ENCODE results near the gene ENTHD1.

Gene ENTHD1

DNA sequence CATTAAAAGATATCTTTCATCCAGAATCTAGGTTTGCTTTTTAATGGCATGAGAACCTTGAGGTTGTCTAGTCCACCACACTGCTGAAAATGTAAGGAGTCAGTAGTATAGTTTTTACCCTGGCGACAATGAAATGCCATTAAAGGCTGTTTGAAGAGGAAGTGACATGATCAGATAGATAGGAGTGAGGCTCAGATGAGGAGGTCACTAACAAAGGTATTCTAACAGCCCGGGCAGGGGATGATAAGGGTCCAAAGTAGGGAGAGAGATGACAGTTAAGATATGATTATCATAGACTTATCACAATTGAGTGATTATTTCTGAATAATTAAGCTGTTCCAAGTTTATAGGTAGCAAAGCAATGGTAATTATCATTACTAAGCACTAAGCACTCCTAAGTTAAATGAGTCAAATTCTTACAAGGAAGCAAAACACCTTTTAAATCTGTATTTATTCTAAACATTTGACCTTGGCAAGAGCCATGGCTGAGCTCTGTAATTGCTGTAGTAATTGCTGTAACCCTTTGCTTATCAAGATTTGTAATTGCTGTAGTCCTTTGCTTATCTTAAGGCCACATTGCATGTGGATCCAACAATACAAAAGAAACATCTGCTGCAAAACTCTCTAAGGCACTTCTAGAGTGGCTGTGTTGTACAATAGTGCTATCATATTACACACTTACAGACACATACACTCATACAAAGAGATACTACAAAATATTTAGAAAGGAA lies 92.6 kb downstream of the ENTHD1 start:
- DNase-seq (ENCODE audit: insufficient read length, low spot score) (no peak), FAIRE-seq (no peak)

GRCh38 chr22:39797528-39798147 lies 95.9 kb downstream of the ENTHD1 start:
- FAIRE-seq: no peak

DNA sequence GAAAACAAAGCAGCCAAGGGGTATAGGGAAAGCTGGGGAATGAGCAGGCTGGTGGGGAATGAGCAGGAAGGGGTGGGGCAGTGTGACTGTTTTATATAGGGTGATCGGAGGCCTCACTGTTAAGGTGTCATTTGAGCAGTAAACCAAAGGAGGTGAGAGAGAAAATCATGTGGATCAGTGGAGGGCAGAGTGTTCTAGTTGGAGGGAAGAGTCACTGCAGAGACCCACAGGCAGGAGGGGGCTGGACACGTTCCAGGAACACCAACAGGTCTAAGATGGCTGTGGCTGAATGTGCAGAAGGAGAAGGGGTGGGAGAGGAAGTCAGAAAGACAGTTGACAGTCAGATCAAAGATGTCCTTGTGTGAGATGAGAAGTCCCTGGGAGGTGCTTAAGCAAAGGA lies 103.8 kb downstream of the ENTHD1 start:
- FAIRE-seq: no peak

More at GRCh38 chr22:39797528-39798147, 95.9 kb downstream of the ENTHD1 start:
- no peak for DNase-seq (ENCODE audit: insufficient read length, low spot score)

DNA sequence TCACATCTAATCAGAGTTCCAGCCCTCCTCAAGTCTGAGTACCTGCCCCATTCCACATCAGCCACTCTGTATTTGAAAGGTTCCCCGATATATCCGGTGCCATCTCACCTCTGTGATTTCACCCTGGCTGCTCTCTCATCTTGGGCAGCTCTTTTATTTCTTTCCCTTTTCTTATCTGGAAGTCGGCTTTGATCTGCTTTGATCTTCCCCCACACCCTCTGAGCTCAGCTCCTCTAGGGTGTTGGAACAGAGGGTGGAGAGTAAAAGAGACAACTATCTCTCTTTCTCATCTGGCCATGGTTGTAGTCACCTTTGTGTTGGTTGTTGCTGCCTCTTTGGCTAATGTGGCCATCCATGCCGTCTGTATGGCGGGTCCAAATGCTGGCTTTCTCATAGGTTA lies 108.3 kb downstream of the ENTHD1 start:
- no peak for DNase-seq (ENCODE audit: insufficient read length, low spot score)
- FAIRE-seq: no peak

More for the DNA sequence above, 103.8 kb downstream of the ENTHD1 start:
- DNase-seq (ENCODE audit: insufficient read length, low spot score): no peak

GRCh38 chr22:39777716-39778454 lies 115.7 kb downstream of the ENTHD1 start:
- DNase-seq (ENCODE audit: insufficient read length, low spot score) (no peak), FAIRE-seq (no peak)

DNA sequence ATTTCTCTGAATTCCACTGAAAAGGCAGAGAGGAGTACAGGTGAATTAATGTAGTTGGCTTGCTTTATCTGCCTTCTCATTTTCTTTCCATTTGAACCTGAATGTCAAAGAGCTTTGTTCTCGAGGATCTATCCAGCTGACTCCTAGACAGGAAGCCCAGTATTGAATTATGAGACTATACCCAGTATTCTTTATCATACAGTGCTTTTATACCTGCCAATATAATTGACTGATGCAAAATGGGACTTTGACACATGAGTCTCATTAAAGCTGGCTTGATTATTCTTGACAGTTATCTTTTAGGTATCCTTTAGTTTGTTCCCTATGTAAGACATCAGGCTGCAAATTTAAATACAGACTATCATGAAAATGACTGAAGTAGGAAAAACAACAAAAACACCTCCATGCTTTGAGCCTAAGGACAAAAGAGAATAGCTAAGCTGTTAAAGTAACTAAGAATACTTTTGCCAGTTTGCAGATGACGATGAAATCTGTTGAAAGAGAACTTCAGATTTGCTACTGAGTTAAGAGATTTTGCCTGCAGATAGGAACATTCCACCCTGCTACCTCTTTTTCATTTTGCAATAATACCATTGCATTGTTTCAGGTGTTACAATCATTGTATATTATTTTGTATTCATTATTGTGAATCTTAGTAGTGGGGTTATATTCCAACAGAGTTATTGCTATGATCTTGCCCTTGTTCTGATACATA lies 117.1 kb downstream of the ENTHD1 start:
- FAIRE-seq (no peak), DNase-seq (ENCODE audit: insufficient read length, low spot score) (no peak)

DNA sequence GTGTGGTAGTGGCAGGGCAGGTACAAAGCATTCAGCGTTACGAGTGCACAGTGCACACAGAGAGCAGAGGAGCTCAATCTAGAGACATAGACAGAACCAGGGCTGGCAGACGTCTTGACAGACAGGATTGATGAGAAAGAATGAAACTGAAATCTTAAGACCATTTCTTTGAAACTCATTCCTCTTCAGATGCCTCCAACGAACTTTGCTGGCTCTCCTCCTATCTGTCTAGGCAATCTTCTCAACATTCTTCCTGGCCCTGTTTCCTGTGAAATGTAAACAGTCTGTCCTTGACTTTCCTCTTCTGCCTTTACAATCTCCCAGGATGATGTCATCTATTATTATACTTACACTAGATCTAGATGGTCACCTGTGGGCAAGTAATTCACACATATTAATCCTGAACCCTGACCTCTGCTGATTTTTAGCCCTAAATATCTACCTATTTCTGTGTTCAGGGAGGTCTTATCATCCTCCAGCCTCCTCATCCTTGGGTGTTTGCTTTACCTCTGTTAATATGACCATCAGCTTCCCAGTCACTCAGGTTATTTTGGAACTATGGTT lies 119.5 kb downstream of the ENTHD1 start:
- DNase-seq (ENCODE audit: insufficient read length, low spot score): peak; percentile 36
- peak; percentile 90 for FAIRE-seq

DNA sequence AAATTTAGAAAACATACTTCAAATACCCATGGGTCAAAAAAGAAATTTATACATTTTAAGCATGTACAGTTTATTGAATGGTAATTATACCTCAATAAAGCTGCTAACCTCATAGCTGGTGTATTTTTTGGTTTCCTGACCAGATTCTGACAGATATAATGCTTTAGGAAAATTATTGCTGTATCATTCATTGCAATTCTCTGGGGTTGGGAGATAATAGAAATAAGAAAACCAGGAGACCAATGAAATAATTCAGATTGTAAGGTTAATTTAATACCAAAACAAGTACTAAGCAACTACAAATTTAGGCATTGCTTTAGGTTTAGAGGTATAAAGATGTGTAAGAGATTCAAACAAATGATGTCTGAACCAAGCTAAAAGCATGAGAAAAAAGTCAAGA lies 120.1 kb downstream of the ENTHD1 start:
- FAIRE-seq: no peak
- DNase-seq (ENCODE audit: insufficient read length, low spot score): no peak

GRCh38 chr22:39771486-39771885 lies 122.1 kb downstream of the ENTHD1 start:
- FAIRE-seq: no peak
- no peak for DNase-seq (ENCODE audit: insufficient read length, low spot score)

DNA sequence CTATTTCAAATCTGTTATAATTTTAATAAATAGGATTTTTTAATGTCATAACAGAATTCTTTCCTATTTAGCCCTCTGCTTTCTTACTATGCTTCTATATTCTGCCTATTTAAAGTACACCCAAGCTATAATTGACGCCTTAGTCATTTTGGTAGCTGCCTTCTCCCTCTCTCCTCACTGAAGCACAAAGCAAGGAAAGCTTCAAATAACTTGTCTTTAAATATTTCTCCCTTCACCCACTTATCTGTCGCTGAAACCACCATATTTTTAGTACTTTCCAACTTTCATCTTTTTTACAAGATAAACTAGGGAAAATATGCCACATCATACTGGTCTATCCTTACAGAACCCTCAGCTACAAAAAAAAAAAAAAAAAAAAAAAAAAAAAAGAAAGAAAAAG lies 127.9 kb downstream of the ENTHD1 start:
- DNase-seq (ENCODE audit: insufficient read length, low spot score): no peak
- no peak for FAIRE-seq

- no peak for DNase-seq (ENCODE audit: insufficient read length, low spot score)
- no peak for FAIRE-seq
Measured at GRCh38 chr22:39765046-39765445, 128.5 kb downstream of the ENTHD1 start.

DNA sequence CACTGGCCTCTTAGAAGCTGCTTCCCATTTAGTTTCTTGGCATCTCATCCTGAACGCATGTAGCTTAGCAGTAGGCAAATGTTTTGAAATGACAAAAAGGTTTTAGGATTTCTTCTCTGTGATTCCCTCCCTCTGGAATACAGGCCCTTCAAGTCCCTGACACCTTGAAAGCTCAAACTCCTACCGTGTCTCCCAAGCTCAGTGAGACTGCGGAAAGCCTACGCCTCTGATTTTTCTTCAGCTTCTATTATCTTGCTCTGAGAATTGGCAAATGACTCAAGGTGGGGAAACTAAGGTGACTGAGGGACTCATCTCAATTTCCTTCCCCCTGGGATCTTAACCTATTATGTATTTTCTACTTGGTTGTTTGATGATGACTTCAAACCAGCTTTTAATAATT lies 130.3 kb downstream of the ENTHD1 start:
- FAIRE-seq (no peak), DNase-seq (ENCODE audit: insufficient read length, low spot score) (no peak)

DNA sequence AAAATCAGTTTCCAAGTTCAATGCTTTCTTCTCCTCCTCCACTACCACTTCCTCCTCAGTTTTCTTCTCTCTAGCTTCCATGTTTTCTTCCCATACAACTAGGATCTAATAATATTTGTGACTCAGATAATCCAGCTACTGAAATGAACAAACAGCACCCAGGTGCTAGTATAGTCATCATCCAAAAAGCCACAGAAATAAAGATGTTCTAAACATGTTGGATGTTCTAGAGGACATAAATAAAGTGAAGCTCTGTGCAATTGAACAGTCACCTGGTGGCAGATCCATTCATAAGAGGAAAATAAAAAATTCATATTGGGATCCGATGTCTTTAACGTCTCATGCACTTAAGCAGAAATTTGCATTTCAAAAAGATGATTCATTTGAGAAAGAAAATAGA lies 142.8 kb downstream of the ENTHD1 start:
- no peak for FAIRE-seq
- DNase-seq (ENCODE audit: insufficient read length, low spot score): no peak

- FAIRE-seq (no peak), DNase-seq (ENCODE audit: insufficient read length, low spot score) (no peak)
Measured at GRCh38 chr22:39748877-39749276, 144.7 kb downstream of the ENTHD1 start.

GRCh38 chr22:39746600-39747262 lies 146.8 kb downstream of the ENTHD1 start:
- FAIRE-seq (no peak), DNase-seq (ENCODE audit: insufficient read length, low spot score) (no peak)

DNA sequence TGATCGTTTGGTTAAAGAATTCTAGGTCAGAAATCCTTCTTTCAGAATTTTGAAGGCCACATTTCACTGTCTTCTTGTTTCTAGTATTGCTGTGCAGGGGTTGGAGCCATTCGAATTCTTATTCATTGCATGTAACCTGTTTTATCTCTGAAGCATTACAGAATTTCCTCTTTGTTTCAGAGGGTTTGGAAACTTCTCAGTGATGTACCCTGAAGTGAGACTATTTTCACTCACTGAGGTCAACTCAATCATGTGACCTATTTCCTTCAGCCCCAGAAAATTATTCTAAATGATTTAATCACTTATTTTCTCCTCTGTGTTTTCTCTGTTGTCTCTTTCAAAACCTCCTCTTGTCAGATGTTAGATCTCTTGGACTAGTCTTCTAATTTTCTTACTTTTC lies 147.8 kb downstream of the ENTHD1 start:
- DNase-seq (ENCODE audit: insufficient read length, low spot score): no peak
- no peak for FAIRE-seq

GRCh38 chr22:39744353-39744752 lies 149.2 kb downstream of the ENTHD1 start:
- no peak for FAIRE-seq

DNA sequence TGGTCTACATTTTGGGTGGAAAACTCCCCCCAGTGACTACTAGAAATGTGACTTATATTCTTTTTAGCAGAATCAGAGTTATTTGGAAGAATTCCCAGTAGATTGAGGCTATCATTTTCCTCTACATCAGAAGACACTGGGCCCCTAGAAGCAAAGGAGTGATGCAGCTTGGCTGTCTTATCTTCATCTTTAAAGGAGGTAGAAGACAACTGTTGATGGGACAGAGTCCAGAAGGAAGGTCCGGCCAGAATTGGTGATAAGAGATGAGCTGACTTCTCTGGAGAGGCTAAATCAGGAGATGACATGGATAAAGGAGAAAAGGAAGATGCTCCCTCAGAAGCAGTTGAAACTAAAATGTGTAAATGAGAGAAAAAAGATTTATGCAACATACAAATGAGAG lies 149.6 kb downstream of the ENTHD1 start:
- FAIRE-seq: no peak
- no peak for DNase-seq (ENCODE audit: insufficient read length, low spot score)

More at GRCh38 chr22:39744353-39744752, 149.2 kb downstream of the ENTHD1 start:
- DNase-seq (ENCODE audit: insufficient read length, low spot score): no peak

DNA sequence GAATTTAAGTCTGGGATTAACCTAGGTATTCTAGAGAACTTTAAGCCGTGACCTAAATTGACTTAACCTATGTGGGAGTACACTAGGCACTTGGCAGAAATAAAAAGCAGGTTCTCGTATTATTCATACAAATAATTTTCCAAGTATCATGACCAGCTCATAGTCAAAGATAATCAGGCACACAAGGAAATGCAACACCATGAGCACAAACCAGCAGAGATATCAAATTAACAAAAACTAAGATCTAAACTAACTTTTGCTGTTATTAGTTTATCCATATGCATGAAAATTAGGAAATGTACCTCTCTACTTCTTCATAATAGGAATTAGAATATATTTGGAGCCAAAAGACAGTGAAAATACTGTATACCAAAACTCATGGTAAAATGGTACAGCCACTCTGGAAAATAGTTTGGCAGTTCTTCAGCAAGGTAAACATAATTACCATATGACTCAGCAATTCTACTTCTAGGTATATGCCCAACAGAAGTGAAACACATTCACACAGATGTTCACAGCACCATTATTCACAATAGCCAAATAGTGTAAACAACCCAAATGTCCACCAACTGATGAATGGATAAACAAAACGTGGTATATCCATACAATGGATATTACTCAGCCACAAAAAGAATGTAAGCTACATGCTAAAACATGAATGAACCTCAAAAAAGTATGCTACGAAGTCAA lies 154.1 kb downstream of the ENTHD1 start:
- FAIRE-seq: no peak
- no peak for DNase-seq (ENCODE audit: insufficient read length, low spot score)

GRCh38 chr22:39738746-39739145 lies 154.8 kb downstream of the ENTHD1 start:
- FAIRE-seq (no peak), DNase-seq (ENCODE audit: insufficient read length, low spot score) (no peak)

All from GM19239 (cell line).